Measurements from ENCODE around the gene MT1E.
"Not testable (repeated sequence)": the region's sequence is repeated elsewhere in the genome, so short reads cannot be mapped to it uniquely, and the experiment has no call there.

Gene MT1E

GRCh38 chr16:56607109-56607618 lies 18.4 kb upstream of the MT1E start:
- no peak for DNase-seq (ENCODE audit: low read depth, low spot score)

DNA sequence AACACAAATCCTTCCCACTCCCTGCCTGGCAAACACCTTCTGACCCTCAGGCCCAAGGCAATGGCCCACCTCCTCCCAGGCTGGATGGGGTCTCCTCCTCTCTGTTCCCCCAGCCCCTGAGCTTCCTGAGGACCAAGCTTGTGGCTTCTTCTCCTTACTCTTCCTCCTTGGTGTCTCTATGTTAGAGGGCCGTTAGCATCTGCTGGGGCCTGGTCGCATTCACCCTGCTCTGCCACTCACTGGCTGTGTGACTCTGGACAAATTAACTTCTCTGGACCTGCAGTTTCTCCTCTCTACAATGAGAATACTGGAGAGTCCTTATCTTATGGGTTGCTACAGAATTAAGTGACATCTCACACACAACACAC lies 17.9 kb upstream of the MT1E start:
- no peak for DNase-seq (ENCODE audit: low read depth, low spot score)

- DNase-seq (ENCODE audit: low read depth, low spot score) = peak; percentile 72
Measured at GRCh38 chr16:56608043-56608875, 17.3 kb upstream of the MT1E start, which contains the start of gene MT2A. MT2A (plus strand) TSS chr16:56608584; CDS start chr16:56608656, 72 bp downstream.

DNA sequence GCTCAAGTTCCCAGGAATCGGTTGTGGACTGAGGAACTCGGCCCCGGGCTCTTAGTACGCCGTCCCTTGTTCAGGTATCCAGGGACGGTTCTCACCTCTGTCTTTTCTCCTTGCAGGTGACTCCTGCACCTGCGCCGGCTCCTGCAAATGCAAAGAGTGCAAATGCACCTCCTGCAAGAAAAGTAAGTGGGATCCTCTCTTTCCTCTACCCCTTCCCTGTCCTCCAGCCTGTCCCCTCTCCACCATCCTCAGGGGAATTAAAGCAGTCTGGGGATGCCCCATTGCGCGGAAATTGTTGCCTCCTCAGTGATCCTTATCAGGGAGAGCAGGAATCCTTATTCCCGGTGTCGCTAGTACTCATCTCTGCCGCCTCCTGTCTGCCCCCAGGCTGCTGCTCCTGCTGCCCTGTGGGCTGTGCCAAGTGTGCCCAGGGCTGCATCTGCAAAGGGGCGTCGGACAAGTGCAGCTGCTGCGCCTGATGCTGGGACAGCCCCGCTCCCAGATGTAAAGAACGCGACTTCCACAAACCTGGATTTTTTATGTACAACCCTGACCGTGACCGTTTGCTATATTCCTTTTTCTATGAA lies 16.6 kb upstream of the MT1E start:
- DNase-seq (ENCODE audit: low read depth, low spot score) = no peak

DNA sequence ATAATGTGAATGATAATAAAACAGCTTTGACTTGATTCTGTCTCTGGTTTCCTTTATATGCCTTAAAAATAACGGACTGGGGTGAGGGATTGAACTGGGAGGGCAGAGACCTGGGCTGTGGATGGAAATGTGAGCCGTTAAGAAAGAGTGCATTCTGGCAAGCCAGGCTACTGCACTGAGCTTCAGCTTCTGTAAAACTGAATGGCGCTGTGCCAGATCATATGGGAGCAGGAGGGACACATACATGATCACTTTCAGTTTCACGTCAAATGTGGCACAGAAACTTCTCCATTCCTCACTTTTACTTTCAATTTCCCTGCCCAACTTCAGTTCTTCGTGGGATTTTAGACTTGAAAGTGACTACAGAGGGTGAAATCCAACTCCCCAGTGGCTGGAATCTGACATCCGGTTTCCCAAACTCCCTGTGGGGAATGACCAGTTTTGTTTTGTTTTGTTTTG lies 16.1 kb upstream of the MT1E start:
- peak; percentile 66 for DNase-seq (ENCODE audit: low read depth, low spot score)

DNA sequence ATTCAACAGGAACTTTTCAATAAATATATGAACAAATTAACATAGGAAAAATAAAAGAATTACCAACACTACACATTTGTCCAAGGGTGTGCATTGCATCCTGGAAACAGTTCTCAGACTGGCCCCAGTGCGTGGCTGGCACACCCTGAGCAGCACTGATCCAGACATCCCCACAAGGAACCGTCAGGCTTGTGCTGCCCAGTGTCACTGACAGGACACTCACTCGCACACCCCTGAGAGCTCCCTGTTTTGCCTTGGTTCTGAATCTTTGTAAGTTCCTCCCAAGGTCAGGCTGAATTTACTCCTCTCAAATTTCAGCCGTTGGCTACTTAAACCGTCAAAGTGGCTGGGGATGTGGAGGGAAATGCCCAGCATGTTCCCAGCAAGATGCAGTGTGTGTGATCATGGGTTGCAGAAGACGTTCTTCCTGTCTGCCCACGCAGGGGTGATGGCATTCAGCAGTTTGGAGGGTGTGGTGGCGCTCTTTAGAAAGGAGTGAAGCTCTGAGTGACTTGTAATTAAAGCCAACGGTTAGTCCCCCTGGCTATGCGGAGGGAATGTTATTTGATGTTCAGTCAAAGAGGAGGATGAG lies 15.5 kb upstream of the MT1E start:
- DNase-seq (ENCODE audit: low read depth, low spot score) = peak; percentile 49

DNA sequence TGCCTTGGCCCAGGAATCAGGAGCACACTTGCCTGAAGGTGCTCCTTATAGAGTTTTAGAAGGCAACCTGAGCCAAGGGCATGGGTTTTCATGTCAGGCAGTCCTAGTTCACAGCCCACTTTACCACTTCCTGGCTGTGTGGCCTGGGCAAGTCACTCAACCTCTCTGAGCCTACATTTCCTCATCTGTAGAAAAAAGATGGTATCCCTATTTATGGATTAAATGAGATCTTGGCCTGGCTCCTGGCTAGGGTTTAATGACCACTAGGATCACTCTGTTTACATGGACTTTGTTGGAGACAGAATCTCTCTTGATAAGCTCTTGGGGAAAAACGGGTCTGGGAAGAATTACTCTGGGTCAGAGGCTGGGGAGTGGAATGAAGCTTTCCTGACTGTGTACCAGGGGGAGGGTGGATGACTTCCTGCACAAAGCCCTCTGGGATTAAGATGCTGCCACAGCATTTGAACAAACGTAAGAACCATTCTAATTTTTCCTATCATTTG lies 14.9 kb upstream of the MT1E start:
- DNase-seq (ENCODE audit: low read depth, low spot score) = no peak

DNA sequence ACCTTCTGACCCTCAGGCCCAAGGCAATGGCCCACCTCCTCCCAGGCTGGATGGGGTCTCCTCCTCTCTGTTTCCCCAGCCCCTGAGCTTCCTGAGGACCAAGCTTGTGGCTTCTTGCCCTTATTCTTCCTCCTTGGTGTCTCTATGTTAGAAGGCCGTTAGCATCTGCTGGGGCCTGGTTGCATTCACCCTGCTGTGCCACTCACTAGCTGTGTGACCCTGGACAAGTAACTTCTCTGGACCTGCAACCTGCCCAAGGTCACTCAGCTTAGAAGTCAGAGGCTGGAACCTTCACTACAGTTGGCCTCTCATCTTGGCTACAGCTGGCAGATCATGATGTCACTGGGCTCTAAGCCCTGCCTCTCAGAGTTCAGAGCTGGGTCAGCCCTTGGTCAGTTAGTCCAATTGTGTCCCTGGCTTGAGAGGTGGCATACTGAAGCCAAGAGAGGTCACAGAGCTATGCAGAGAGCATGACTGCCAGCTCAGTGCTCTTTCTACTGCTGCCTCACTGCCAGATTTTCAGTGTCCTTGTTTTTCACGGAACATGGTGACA lies 14.2 kb upstream of the MT1E start:
- DNase-seq (ENCODE audit: low read depth, low spot score) = no peak

- no peak for DNase-seq (ENCODE audit: low read depth, low spot score)
Measured at GRCh38 chr16:56613706-56614105, 11.9 kb upstream of the MT1E start.

DNA sequence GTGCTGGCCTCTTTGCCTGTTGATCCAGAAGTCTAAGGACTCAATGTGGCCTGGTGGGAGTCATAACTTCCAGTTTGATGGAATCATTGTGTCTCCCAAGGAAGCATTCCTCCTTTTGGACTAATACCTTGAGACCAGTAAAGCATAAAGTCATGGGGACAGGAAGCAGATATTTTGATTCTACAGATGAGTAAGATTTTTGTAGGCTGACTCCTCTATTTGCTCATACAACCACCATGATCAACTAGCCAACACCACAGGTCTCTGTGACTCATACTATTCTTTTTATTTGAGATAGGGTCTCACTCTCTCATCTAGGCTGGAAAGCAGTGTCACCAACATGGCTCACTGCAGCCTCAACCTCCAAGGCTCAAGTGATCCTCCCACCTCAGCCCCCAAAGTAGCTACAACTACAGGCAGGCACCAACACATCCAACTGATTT lies 11.0 kb upstream of the MT1E start:
- no peak for DNase-seq (ENCODE audit: low read depth, low spot score)

- DNase-seq (ENCODE audit: low read depth, low spot score) = no peak
Measured at GRCh38 chr16:56615353-56615752, 10.2 kb upstream of the MT1E start.

DNA sequence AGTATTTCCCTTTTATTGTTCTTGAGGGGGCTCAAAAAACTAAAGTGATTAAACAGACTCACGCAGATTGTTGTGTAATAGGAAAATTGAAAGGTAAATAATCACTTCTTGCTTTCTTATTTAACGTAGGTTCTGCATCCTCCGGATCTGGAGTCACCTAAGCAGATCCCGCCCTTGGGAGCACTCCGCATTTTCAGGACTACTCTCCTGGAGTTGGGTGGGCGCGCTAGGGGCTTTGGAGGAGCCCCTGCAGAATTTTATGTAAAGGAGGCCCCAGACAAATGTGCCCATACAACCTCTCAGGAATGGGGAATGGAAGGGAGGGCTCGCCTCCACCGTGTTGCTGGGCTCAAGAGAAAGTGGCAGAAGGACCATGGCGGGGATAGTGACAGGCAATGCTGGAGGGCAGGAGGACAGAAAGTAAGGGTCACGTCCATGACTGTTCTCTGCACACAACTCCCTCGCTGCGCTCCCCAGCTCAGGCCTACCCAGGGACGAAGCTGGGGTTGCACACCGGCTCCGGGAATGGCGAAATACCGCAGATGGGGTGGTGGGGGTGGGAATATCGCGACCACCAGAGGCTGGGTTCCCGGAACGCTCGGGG lies 8.9 kb upstream of the MT1E start:
- no peak for DNase-seq (ENCODE audit: low read depth, low spot score)

- DNase-seq (ENCODE audit: low read depth, low spot score) = no peak
Measured at GRCh38 chr16:56617212-56618085, 8.1 kb upstream of the MT1E start.

DNA sequence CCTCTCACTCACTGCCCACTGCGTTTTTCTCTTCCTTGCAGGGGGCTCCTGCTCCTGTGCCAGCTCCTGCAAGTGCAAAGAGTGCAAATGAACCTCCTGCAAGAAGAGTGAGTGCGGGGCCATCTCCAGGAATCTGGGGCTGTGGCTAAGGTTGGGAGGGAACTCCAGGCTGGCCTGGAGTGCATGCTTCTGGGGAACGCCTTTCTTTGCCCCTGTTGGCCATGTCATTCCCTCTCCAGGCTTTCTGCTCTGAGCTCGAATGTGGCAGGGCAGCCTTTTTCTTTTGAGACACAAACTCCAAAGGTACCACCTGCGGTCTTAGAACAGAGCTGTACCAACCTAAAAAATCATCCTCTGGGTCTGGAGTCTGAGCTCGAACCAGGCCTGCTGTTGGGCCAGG lies 7.4 kb upstream of the MT1E start:
- DNase-seq (ENCODE audit: low read depth, low spot score) = no peak

DNA sequence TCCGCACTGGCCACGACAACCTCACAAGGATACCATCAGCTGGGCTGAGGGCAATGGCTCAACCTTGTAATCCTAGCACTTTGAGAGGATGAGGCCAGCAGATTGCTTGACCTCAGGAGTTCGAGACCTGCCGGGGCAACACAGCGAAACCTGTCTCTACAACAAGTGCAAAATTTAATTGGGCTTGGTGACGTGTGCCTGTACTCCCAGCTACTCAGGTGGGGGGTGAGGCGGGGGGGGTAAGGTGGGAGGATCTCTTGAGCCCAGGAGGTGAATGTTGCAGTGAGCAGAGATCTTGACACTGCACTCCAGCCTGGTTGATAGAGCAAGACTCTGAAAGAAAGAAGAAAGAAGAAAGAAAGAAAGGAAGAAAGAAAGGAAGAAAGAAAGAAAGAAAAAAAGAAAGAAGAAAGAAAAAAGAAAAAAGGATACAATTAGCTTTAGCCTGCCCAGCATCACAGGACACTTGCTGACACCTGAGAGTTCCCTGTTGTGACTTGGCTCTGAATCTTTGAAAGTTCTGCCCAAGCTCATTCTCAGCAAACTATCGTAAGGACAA lies 5.2 kb upstream of the MT1E start:
- no peak for DNase-seq (ENCODE audit: low read depth, low spot score)

DNA sequence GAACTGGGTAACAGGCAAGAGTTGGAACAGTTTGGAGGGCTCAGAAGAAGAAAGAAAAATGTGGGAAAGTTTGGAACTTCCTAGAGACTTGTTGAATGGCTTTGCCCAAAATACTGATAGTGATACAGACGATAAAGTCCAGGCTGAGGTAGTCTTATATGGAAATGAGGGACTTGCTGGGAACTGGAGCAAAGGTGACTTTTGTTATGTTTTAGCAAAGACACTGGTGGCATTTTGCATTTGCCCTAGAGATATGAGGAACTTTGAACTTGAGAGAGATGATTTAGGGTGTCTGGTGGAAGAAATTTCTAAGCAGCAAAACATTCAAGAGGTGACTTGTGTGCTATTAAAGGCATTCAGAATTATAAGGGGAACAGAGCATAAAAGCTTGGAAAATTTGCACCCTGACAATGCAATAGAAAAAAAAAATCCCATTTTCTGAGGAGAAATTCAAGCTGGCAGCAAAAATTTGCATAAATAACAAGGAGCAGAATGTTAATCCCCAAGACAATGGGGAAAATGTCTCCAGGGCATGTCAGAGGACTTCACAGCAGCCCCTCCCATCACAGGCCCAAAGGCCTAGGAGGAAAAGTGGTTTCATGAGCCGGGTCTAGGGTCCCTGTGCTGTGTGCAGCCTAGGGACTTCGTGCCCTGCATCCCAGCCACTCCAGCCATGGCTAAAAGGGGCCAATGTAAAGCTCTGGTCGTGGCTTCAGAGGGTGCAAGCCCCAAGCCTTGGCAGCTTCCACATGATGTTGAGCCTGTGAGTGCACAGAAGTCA lies 3.7 kb upstream of the MT1E start:
- not testable (repeated sequence) for DNase-seq (ENCODE audit: low read depth, low spot score)

GRCh38 chr16:56623184-56623583 lies 2.4 kb upstream of the MT1E start:
- DNase-seq (ENCODE audit: low read depth, low spot score) = not testable (repeated sequence)

GRCh38 chr16:56623637-56624036 lies 1.9 kb upstream of the MT1E start:
- no peak for DNase-seq (ENCODE audit: low read depth, low spot score)

DNA sequence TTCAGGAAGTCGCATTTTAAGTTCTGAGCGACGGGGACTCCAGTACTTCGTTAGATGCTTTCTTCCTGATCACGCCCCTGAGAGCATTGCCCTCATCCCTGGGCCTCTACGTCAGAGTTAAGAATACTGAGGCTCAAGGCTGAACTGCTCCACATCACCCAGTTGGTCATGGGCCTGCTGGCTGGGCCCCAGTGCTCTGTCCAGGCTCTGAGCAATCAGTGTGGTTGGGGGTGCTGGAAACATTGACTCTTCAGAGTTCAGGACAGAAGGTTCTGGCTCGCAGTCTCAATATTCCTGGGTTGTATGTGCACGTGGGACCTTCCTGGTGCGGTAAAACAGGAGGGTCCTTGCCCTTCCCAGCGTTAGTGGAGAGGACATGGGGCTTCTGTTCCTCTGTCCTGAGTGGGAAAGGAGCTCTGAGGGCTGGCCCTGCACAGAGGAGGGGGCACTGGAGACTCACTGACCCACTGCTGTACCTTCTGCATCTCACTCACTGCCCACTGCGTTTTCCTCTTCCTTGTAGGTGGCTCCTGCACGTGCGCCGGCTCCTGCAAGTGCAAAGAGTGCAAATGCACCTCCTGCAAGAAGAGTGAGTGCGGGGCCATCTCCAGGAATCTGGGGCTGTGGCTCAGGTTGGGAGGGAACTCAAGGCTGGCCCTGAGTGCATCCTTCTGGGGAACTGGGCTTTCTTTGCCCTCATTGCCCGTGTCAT lies 518 bp downstream of the MT1E start:
- no peak for DNase-seq (ENCODE audit: low read depth, low spot score)

Measured in activated naive CD8-positive, alpha-beta T cell treated with anti-CD3 and anti-CD28 coated beads, Interleukin-2, amount 50 U/mL, for 16 hours (primary cell).